Stomach (tissue), 9 donors: ENCODE results near the gene DENND5A. TPM values are rescaled to one million over a fixed set of nuclear protein-coding genes. Genes with fewer than 3 reads are reported as not detected.
"Not testable (repeated sequence)": the region's sequence is repeated elsewhere in the genome, so short reads cannot be mapped to it uniquely, and the experiment has no call there.

Source experiments
- DNase-seq, 2 donors: peaks; one replicate each; pipeline versions ENCODE4 v3.0.0 to v3.0.0-alpha.2; 2013 to 2019
- H3K27ac ChIP-seq, 5 donors: fragments of 200-600 bp in 4 of 5; sonication (generic) in 4 of 5; one replicate each; pipeline ENCODE4 v1.5.1; 2013 to 2019; ENCODE audit warnings: mild to moderate bottlenecking in 1 of 5, moderate library complexity in 1 of 5
- H3K27me3 ChIP-seq, 3 donors: fragments of 200-600 bp; sonication (generic); one replicate each; pipeline ENCODE4 v1.5.1; 2017 to 2019; ENCODE audit warnings: mixed run types in 1 of 3
- H3K36me3 ChIP-seq, 4 donors: fragments of 200-600 bp; sonication (generic); 1 replicate in 3 of 4; 2 replicates in 1 of 4; pipeline ENCODE4 v1.5.1; 2016 to 2019
- H3K4me1 ChIP-seq, 4 donors: fragments of 200-600 bp; sonication (generic); one replicate each; pipeline ENCODE4 v1.5.1; 2016 to 2019
- H3K4me3 ChIP-seq, 4 donors: fragments of 200-600 bp; sonication (generic) in 3 of 4; one replicate each; pipeline ENCODE4 v1.5.1; 2016 to 2019; ENCODE audit warnings: mild to moderate bottlenecking in 1 of 4
- H3K9me3 ChIP-seq, 4 donors: fragments of 200-600 bp; sonication (generic); one replicate each; pipeline ENCODE4 v1.5.1; 2016 to 2019
- CTCF ChIP-seq, 7 experiments: fragments of 450-650 bp in 4 of 7; fragments of 200-600 bp in 3 of 7; sonication (generic) in 3 of 7; IDR thresholded peaks; one replicate each; pipeline ENCODE4 v1.5.1; 2016 to 2019; ENCODE audit warnings: antibody characterized with exemption in 7 of 7, control low read depth in 2 of 7, mild to moderate bottlenecking in 1 of 7
- EP300 ChIP-seq: sonication (generic); formaldehyde crosslinking; IDR thresholded peaks from one replicate; pipeline ENCODE4 v1.6.1; 2017; ENCODE audit warnings: antibody characterized with exemption
- POLR2A ChIP-seq, 4 donors: fragments of 450-650 bp; IDR thresholded peaks; one replicate each; pipeline ENCODE4 v1.6.1; 2016; ENCODE audit warnings: antibody characterized with exemption in 4 of 4, control low read depth in 2 of 4, mild to moderate bottlenecking in 1 of 4, moderate library complexity in 1 of 4
- POLR2AphosphoS5 ChIP-seq, 3 donors: sonication (generic); formaldehyde crosslinking; IDR thresholded peaks; one replicate each; pipeline ENCODE4 v1.6.1; 2016; ENCODE audit warnings: antibody characterized with exemption in 3 of 3
- WGBS, 5 donors: extraction: QIAGEN DNeasy Blood & Tissue Kit in 3 of 5; methylation state at CpG; one replicate each; pipeline versions ENCODE4 v1.1.5 to v1.1.7; 2013 to 2018; 5-methylcytosine and 5-hydroxymethylcytosine counted together
- intact Hi-C: fragments of 100-400 bp; cut with DNase I; formaldehyde crosslinking; loops from one replicate; pipeline ENCODE4 v1.15.1; 2023; ENCODE audit warnings: low total_unique reads
- polyA plus RNA-seq, 3 donors: library from polyadenylated mRNA; stranded (reverse); fragments of 200-250 nt; gene quantifications; one replicate each; pipeline ENCODE4 v1.2.3, GENCODE V29; 2013
- total RNA-seq, 5 donors: library from RNA; depleted of rRNA; stranded (reverse); fragments of >200 nt; gene quantifications; one replicate each; pipeline versions ENCODE4 v1.1.0 to v1.2.3, GENCODE V29; 2014 to 2016
- donor health status: healthy with polysubstance abuse.
- donor health status: Bipolar disorder and iron deficiency.
- donor health status: healthy.

DENND5A gene
- total and polyA plus RNA-seq, 8 donors, result 14.8 to 152 (median 42.3) TPM

- H3K36me3 ChIP-seq, result peaks cover 0 to 1% (median 0%) of the 10 kb centered on the region in 4 donors
- H3K4me3 ChIP-seq, result no peak overlapping the region
- peaks cover 0 to 37% (median 16%) of the 10 kb centered on the region in 4 donors for H3K4me1 ChIP-seq
- DNase-seq, result no peak
- H3K9me3 ChIP-seq, result no peaks in the 10 kb centered on the region
- intact Hi-C loops, result no loop called here
- no peaks in the 10 kb centered on the region for H3K27me3 ChIP-seq
- TF ChIP-seq EP300, result no peak
- TF ChIP-seq POLR2A (IDR thresholded peaks at IDR 0.05), result no peak
- TF ChIP-seq POLR2AphosphoS5 (IDR thresholded peaks at IDR 0.05), result no peak
- no peak for TF ChIP-seq CTCF (IDR thresholded peaks at IDR 0.05)
- 74 to 93% (median 90%) methylated on average over 1 of the region's 1 CpG for WGBS, 5 donors
- no peak overlapping the region for H3K27ac ChIP-seq
These were observed 54.2 kb downstream of the DENND5A start for GRCh38 chr11:9210922-9211320.

GRCh38 chr11:9210224-9210921 is 54.8 kb downstream of the DENND5A start:
- intact Hi-C loops, result no loop called here
- Histone ChIP-seq H3K4me1 (peaks cover 0 to 33% (median 15%) of the 10 kb centered on the region in 4 donors), H3K27ac (no peak overlapping the region), H3K4me3 (no peak overlapping the region), H3K36me3 (peaks cover 0 to 7% (median 0%) of the 10 kb centered on the region in 4 donors), H3K9me3 (no peaks in the 10 kb centered on the region), H3K27me3 (no peaks in the 10 kb centered on the region)
- TF ChIP-seq EP300 (no peak), CTCF (IDR thresholded peaks at IDR 0.05) (no peak), POLR2AphosphoS5 (IDR thresholded peaks at IDR 0.05) (no peak), POLR2A (IDR thresholded peaks at IDR 0.05) (no peak)
- DNase-seq, result no peak
- WGBS, 5 donors, result 74 to 82% (median 78%) methylated on average over 5 of the region's 5 CpGs

GRCh38 chr11:9209604-9210003 is 55.5 kb downstream of the DENND5A start:
- intact Hi-C loops, H3K27me3 ChIP-seq, H3K36me3 ChIP-seq, H3K27ac ChIP-seq, H3K9me3 ChIP-seq, DNase-seq, H3K4me3 ChIP-seq: not testable (repeated sequence)
- peaks cover 0 to 25% (median 12%) of the 10 kb centered on the region in 4 donors for H3K4me1 ChIP-seq
- 88 to 92% (median 91%) methylated on average over 4 of the region's 4 CpGs for WGBS, 5 donors

- no peak overlapping the region for H3K4me3 ChIP-seq
- no peak for TF ChIP-seq EP300
- peaks cover 0 to 22% (median 8%) of the 10 kb centered on the region in 4 donors for H3K4me1 ChIP-seq
- H3K27ac ChIP-seq, result no peak overlapping the region
- intact Hi-C loops, result no loop called here
- DNase-seq, result no peak
- no peaks in the 10 kb centered on the region for H3K27me3 ChIP-seq
- 79 to 82% (median 80%) methylated on average over 8 of the region's 8 CpGs for WGBS, 5 donors
- no peaks in the 10 kb centered on the region for H3K9me3 ChIP-seq
- H3K36me3 ChIP-seq, result peaks cover under 1 to 10% (median 7%) of the 10 kb centered on the region in 4 donors
These were observed 56.2 kb downstream of the DENND5A start for GRCh38 chr11:9208726-9209501.

GRCh38 chr11:9207229-9207628 is 57.9 kb downstream of the DENND5A start:
- no peak for DNase-seq

More at GRCh38 chr11:9207229-9207628, 57.9 kb downstream of the DENND5A start:
- Histone ChIP-seq H3K27ac (no peak overlapping the region), H3K4me1 (peaks cover 0 to 22% (median 8%) of the 10 kb centered on the region in 4 donors), H3K36me3 (peaks cover 9 to 23% (median 20%) of the 10 kb centered on the region in 4 donors), H3K4me3 (no peak overlapping the region), H3K9me3 (no peaks in the 10 kb centered on the region), H3K27me3 (no peaks in the 10 kb centered on the region)
- WGBS, 5 donors, result 88 to 97% (median 94%) methylated on average over 2 of the region's 2 CpGs
- TF ChIP-seq CTCF (IDR thresholded peaks at IDR 0.05) (no peak), EP300 (no peak), POLR2A (IDR thresholded peaks at IDR 0.05) (no peak), POLR2AphosphoS5 (IDR thresholded peaks at IDR 0.05) (no peak)
- intact Hi-C loops, result no loop called here
